ENCODE results near the gene CREB5. TPM values are rescaled to one million over a fixed set of nuclear protein-coding genes. Genes with fewer than 3 reads are reported as not detected.

CREB5 gene
- total and polyA plus RNA-seq, 2 of the 8 experiments (the other 6 are each of a cell fraction or from before 2014, with no cell fraction given): 2.4 to 2.7 TPM

DNA sequence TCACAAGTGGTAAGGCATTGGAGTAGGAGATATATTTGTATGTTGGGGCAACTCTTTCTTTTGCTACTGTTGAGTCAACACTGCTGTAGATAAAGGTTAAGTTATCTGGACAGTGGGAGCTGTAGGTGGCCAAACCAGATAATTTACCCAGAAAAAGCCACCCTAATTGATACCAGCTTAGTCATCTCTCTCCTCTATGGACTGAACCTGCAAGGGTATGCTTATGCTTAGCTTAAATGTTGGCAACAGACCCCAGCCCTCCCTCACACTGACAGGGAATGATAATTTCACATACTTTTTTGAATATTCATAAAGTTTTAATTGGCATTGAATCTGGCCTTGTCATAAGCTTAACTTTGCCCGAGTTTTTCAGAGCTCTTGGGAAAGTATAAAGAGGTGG is 66.3 kb downstream of the CREB5 start (continued):
- TF ChIP-seq SUZ12 (IDR thresholded peaks at IDR 0.05; ENCODE audit: low read length): no peak
- no peak for TF ChIP-seq BACH1 (IDR thresholded peaks at IDR 0.05; ENCODE audit: low read length)
- no peak for TF ChIP-seq TCF12 (IDR thresholded peaks at IDR 0.05; ENCODE audit: low read depth, low read length)
- TF ChIP-seq TAF7 (optimal IDR thresholded peaks at IDR 0.05; ENCODE audit: borderline replicate concordance, low read depth, low read length): no peak
- TF ChIP-seq, protein P1, sequence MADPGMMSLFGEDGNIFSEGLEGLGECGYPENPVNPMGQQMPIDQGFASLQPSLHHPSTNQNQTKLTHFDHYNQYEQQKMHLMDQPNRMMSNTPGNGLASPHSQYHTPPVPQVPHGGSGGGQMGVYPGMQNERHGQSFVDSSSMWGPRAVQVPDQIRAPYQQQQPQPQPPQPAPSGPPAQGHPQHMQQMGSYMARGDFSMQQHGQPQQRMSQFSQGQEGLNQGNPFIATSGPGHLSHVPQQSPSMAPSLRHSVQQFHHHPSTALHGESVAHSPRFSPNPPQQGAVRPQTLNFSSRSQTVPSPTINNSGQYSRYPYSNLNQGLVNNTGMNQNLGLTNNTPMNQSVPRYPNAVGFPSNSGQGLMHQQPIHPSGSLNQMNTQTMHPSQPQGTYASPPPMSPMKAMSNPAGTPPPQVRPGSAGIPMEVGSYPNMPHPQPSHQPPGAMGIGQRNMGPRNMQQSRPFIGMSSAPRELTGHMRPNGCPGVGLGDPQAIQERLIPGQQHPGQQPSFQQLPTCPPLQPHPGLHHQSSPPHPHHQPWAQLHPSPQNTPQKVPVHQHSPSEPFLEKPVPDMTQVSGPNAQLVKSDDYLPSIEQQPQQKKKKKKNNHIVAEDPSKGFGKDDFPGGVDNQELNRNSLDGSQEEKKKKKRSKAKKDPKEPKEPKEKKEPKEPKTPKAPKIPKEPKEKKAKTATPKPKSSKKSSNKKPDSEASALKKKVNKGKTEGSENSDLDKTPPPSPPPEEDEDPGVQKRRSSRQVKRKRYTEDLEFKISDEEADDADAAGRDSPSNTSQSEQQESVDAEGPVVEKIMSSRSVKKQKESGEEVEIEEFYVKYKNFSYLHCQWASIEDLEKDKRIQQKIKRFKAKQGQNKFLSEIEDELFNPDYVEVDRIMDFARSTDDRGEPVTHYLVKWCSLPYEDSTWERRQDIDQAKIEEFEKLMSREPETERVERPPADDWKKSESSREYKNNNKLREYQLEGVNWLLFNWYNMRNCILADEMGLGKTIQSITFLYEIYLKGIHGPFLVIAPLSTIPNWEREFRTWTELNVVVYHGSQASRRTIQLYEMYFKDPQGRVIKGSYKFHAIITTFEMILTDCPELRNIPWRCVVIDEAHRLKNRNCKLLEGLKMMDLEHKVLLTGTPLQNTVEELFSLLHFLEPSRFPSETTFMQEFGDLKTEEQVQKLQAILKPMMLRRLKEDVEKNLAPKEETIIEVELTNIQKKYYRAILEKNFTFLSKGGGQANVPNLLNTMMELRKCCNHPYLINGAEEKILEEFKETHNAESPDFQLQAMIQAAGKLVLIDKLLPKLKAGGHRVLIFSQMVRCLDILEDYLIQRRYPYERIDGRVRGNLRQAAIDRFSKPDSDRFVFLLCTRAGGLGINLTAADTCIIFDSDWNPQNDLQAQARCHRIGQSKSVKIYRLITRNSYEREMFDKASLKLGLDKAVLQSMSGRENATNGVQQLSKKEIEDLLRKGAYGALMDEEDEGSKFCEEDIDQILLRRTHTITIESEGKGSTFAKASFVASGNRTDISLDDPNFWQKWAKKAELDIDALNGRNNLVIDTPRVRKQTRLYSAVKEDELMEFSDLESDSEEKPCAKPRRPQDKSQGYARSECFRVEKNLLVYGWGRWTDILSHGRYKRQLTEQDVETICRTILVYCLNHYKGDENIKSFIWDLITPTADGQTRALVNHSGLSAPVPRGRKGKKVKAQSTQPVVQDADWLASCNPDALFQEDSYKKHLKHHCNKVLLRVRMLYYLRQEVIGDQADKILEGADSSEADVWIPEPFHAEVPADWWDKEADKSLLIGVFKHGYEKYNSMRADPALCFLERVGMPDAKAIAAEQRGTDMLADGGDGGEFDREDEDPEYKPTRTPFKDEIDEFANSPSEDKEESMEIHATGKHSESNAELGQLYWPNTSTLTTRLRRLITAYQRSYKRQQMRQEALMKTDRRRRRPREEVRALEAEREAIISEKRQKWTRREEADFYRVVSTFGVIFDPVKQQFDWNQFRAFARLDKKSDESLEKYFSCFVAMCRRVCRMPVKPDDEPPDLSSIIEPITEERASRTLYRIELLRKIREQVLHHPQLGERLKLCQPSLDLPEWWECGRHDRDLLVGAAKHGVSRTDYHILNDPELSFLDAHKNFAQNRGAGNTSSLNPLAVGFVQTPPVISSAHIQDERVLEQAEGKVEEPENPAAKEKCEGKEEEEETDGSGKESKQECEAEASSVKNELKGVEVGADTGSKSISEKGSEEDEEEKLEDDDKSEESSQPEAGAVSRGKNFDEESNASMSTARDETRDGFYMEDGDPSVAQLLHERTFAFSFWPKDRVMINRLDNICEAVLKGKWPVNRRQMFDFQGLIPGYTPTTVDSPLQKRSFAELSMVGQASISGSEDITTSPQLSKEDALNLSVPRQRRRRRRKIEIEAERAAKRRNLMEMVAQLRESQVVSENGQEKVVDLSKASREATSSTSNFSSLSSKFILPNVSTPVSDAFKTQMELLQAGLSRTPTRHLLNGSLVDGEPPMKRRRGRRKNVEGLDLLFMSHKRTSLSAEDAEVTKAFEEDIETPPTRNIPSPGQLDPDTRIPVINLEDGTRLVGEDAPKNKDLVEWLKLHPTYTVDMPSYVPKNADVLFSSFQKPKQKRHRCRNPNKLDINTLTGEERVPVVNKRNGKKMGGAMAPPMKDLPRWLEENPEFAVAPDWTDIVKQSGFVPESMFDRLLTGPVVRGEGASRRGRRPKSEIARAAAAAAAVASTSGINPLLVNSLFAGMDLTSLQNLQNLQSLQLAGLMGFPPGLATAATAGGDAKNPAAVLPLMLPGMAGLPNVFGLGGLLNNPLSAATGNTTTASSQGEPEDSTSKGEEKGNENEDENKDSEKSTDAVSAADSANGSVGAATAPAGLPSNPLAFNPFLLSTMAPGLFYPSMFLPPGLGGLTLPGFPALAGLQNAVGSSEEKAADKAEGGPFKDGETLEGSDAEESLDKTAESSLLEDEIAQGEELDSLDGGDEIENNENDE (IDR thresholded peaks at IDR 0.05; ENCODE audit: insufficient replicate concordance, low read length): no peak
- no peak for TF ChIP-seq EGR1 (IDR thresholded peaks at IDR 0.05; ENCODE audit: borderline replicate concordance, low read depth, low read length)
- TF ChIP-seq GTF2F1 (IDR thresholded peaks at IDR 0.05; ENCODE audit: borderline replicate concordance, low read depth, low read length): no peak
- TF ChIP-seq KDM5A (IDR thresholded peaks at IDR 0.05; ENCODE audit: low read length): no peak
